Esophagus muscularis mucosa (tissue), 3 donors: Measurements from ENCODE around the gene HNRNPA1.

ENCODE experiments used
- POLR2A ChIP-seq: fragments of 450-650 bp; IDR thresholded peaks from one replicate; pipeline ENCODE4 v1.6.1; 2017; ENCODE audit warnings: antibody characterized with exemption, moderate library complexity, mild to moderate bottlenecking, low read depth
- POLR2AphosphoS5 ChIP-seq, 2 donors: sonication (generic); formaldehyde crosslinking; IDR thresholded peaks; one replicate each; pipeline ENCODE4 v1.6.1; 2017; ENCODE audit warnings: antibody characterized with exemption in 2 of 2
- TF ChIP-seq, protein P1 (sequence below), 3 experiments: fragments of 200-600 bp in 2 of 3; fragments of 450-650 bp in 1 of 3; sonication (generic) in 2 of 3; IDR thresholded peaks; one replicate each; pipeline ENCODE4 v1.5.1; 2017 to 2019; ENCODE audit warnings: antibody characterized with exemption in 3 of 3, mild to moderate bottlenecking in 2 of 3, moderate library complexity in 1 of 3

- TF ChIP-seq, protein P1, sequence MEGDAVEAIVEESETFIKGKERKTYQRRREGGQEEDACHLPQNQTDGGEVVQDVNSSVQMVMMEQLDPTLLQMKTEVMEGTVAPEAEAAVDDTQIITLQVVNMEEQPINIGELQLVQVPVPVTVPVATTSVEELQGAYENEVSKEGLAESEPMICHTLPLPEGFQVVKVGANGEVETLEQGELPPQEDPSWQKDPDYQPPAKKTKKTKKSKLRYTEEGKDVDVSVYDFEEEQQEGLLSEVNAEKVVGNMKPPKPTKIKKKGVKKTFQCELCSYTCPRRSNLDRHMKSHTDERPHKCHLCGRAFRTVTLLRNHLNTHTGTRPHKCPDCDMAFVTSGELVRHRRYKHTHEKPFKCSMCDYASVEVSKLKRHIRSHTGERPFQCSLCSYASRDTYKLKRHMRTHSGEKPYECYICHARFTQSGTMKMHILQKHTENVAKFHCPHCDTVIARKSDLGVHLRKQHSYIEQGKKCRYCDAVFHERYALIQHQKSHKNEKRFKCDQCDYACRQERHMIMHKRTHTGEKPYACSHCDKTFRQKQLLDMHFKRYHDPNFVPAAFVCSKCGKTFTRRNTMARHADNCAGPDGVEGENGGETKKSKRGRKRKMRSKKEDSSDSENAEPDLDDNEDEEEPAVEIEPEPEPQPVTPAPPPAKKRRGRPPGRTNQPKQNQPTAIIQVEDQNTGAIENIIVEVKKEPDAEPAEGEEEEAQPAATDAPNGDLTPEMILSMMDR (IDR thresholded peaks at IDR 0.05): no peak
- TF ChIP-seq POLR2A: no peak
- no peak for TF ChIP-seq POLR2AphosphoS5 (IDR thresholded peaks at IDR 0.05)
These were observed 15.1 kb upstream of the HNRNPA1 start for GRCh38 chr12:54265364-54265812.
